T-helper 17 cell (primary cell): ENCODE results near the gene RAB40B. TPM values are rescaled to one million over a fixed set of nuclear protein-coding genes. Genes with fewer than 3 reads are reported as not detected.
A peak's percentile ranks its signal among the peaks of the same experiment; 100 is the strongest.

Experiments used
- ATAC-seq: fragments of 150-1000 bp; cut with Tn5 transposase; 2 replicates; pipeline ENCODE4 v1.10.0; 2021; ENCODE audit warnings: mild to moderate bottlenecking, moderate library complexity
- DNase-seq, 3 donors: peaks; one replicate each; pipeline versions ENCODE4 v3.0.0 to v3.0.0-alpha.2; 2020 to 2021
- H3K9me3 ChIP-seq: one replicate; pipeline ENCODE4 v1.7.0; 2013; ENCODE audit warnings: low read length, mild to moderate bottlenecking; ENCODE audit not compliant: control insufficient read depth, poor library complexity, severe bottlenecking
- H3K27ac Mint-ChIP-seq: one replicate; pipeline ENCODE4 v1.8.0; 2022; ENCODE audit warnings: mild to moderate bottlenecking, moderate library complexity, mixed read lengths
- H3K27me3 Mint-ChIP-seq: one replicate; pipeline ENCODE4 v1.8.0; 2022; ENCODE audit warnings: mixed read lengths
- H3K36me3 Mint-ChIP-seq: one replicate; pipeline ENCODE4 v1.8.0; 2022; ENCODE audit warnings: low read depth, mixed read lengths
- H3K4me1 Mint-ChIP-seq: one replicate; pipeline ENCODE4 v1.8.0; 2022; ENCODE audit warnings: mild to moderate bottlenecking, mixed read lengths
- H3K4me3 Mint-ChIP-seq: one replicate; pipeline ENCODE4 v1.8.0; 2022; ENCODE audit warnings: mild to moderate bottlenecking, moderate library complexity, mixed read lengths
- total RNA-seq, 4 donors: library from RNA in 2 of 4; stranded (reverse) in 2 of 4; gene quantifications; one replicate each; pipeline ENCODE4 v1.2.3 and lab custom pipeline; 2022 to 2026

RAB40B gene
- total RNA-seq, 2 donors from 2014 or later: 4.0 to 5.3 TPM

GRCh38 chr17:82677353-82677925 lies 21.1 kb downstream of the RAB40B start:
- H3K36me3 Mint-ChIP-seq: no peaks in the 10 kb centered on the region
- no peak overlapping the region for H3K27ac Mint-ChIP-seq
- ATAC-seq: no peak
- peaks cover 3% of the 10 kb centered on the region for H3K4me1 Mint-ChIP-seq
- no peak for DNase-seq
- no peaks in the 10 kb centered on the region for H3K27me3 Mint-ChIP-seq
- H3K4me3 Mint-ChIP-seq: peak overlapping the region; percentile 12
- no peaks in the 10 kb centered on the region for H3K9me3 ChIP-seq

GRCh38 chr17:82675476-82676245 lies 22.8 kb downstream of the RAB40B start:
- no peak overlapping the region for H3K27ac Mint-ChIP-seq
- DNase-seq (no peak), ATAC-seq (no peak)
- no peaks in the 10 kb centered on the region for H3K9me3 ChIP-seq
- no peaks in the 10 kb centered on the region for H3K27me3 Mint-ChIP-seq
- H3K4me3 Mint-ChIP-seq: no peak overlapping the region
- H3K4me1 Mint-ChIP-seq: peaks cover 12% of the 10 kb centered on the region
- no peaks in the 10 kb centered on the region for H3K36me3 Mint-ChIP-seq

- no peak for DNase-seq
- ATAC-seq: no peak
- no peaks in the 10 kb centered on the region for H3K9me3 ChIP-seq
- no peak overlapping the region for H3K4me3 Mint-ChIP-seq
- H3K27me3 Mint-ChIP-seq: no peaks in the 10 kb centered on the region
- peaks cover 12% of the 10 kb centered on the region for H3K4me1 Mint-ChIP-seq
- no peaks in the 10 kb centered on the region for H3K36me3 Mint-ChIP-seq
- H3K27ac Mint-ChIP-seq: no peak overlapping the region
Measured at GRCh38 chr17:82674656-82675475, 23.6 kb downstream of the RAB40B start.

- Mint-ChIP-seq H3K4me1 (peaks cover 18% of the 10 kb centered on the region), H3K27ac (no peak overlapping the region), H3K36me3 (no peaks in the 10 kb centered on the region), H3K27me3 (no peaks in the 10 kb centered on the region), H3K4me3 (no peak overlapping the region)
- DNase-seq: no peak
- no peaks in the 10 kb centered on the region for H3K9me3 ChIP-seq
- ATAC-seq: no peak
Measured at GRCh38 chr17:82670661-82671450, 27.6 kb downstream of the RAB40B start.

- Mint-ChIP-seq H3K4me1 (peaks cover 18% of the 10 kb centered on the region), H3K36me3 (no peaks in the 10 kb centered on the region), H3K27me3 (no peaks in the 10 kb centered on the region), H3K27ac (no peak overlapping the region), H3K4me3 (no peak overlapping the region)
- ATAC-seq (peak; percentile 81), DNase-seq (peak in 1 of 3 donors; percentile 22)
- H3K9me3 ChIP-seq: no peaks in the 10 kb centered on the region
Measured at GRCh38 chr17:82668631-82669099, 29.8 kb downstream of the RAB40B start.

- ATAC-seq: no peak
- Mint-ChIP-seq H3K27me3 (no peaks in the 10 kb centered on the region), H3K4me3 (no peak overlapping the region), H3K4me1 (peaks cover 15% of the 10 kb centered on the region), H3K27ac (no peak overlapping the region), H3K36me3 (no peaks in the 10 kb centered on the region)
- no peak for DNase-seq
- H3K9me3 ChIP-seq: no peaks in the 10 kb centered on the region
Measured at GRCh38 chr17:82668024-82668630, 30.4 kb downstream of the RAB40B start.

GRCh38 chr17:82667668-82668000 lies 30.9 kb downstream of the RAB40B start:
- no peak overlapping the region for H3K27ac Mint-ChIP-seq
- no peaks in the 10 kb centered on the region for H3K36me3 Mint-ChIP-seq
- H3K4me1 Mint-ChIP-seq: peaks cover 14% of the 10 kb centered on the region
- no peaks in the 10 kb centered on the region for H3K9me3 ChIP-seq
- H3K4me3 Mint-ChIP-seq: no peak overlapping the region
- ATAC-seq (no peak), DNase-seq (no peak)
- H3K27me3 Mint-ChIP-seq: no peaks in the 10 kb centered on the region

GRCh38 chr17:82666931-82667667 lies 31.4 kb downstream of the RAB40B start:
- H3K4me3 Mint-ChIP-seq: no peak overlapping the region
- H3K36me3 Mint-ChIP-seq: no peaks in the 10 kb centered on the region
- no peak overlapping the region for H3K27ac Mint-ChIP-seq
- H3K9me3 ChIP-seq: no peaks in the 10 kb centered on the region
- DNase-seq (no peak), ATAC-seq (no peak)
- H3K27me3 Mint-ChIP-seq: no peaks in the 10 kb centered on the region
- peaks cover 12% of the 10 kb centered on the region for H3K4me1 Mint-ChIP-seq

GRCh38 chr17:82665891-82666290 lies 32.6 kb downstream of the RAB40B start:
- ATAC-seq (no peak), DNase-seq (no peak)
- H3K9me3 ChIP-seq: no peaks in the 10 kb centered on the region
- no peaks in the 10 kb centered on the region for H3K36me3 Mint-ChIP-seq
- H3K4me1 Mint-ChIP-seq: peaks cover 6% of the 10 kb centered on the region
- H3K27ac Mint-ChIP-seq: no peak overlapping the region
- H3K27me3 Mint-ChIP-seq: no peaks in the 10 kb centered on the region
- no peak overlapping the region for H3K4me3 Mint-ChIP-seq

GRCh38 chr17:82665217-82665616 lies 33.3 kb downstream of the RAB40B start:
- H3K9me3 ChIP-seq: no peaks in the 10 kb centered on the region
- DNase-seq (no peak), ATAC-seq (no peak)
- Mint-ChIP-seq H3K36me3 (no peaks in the 10 kb centered on the region), H3K4me3 (no peak overlapping the region), H3K27me3 (no peaks in the 10 kb centered on the region), H3K4me1 (peaks cover 5% of the 10 kb centered on the region), H3K27ac (no peak overlapping the region)

- H3K4me1 Mint-ChIP-seq: peaks cover 5% of the 10 kb centered on the region
- H3K9me3 ChIP-seq: no peaks in the 10 kb centered on the region
- no peak for ATAC-seq
- H3K27me3 Mint-ChIP-seq: no peaks in the 10 kb centered on the region
- no peak for DNase-seq
- no peaks in the 10 kb centered on the region for H3K36me3 Mint-ChIP-seq
- no peak overlapping the region for H3K27ac Mint-ChIP-seq
- H3K4me3 Mint-ChIP-seq: no peak overlapping the region
Measured at GRCh38 chr17:82664701-82665182, 33.8 kb downstream of the RAB40B start.

GRCh38 chr17:82664276-82664575 lies 34.3 kb downstream of the RAB40B start:
- Mint-ChIP-seq H3K36me3 (no peaks in the 10 kb centered on the region), H3K27me3 (no peaks in the 10 kb centered on the region), H3K4me1 (peaks cover 5% of the 10 kb centered on the region), H3K4me3 (no peak overlapping the region), H3K27ac (no peak overlapping the region)
- ATAC-seq (no peak), DNase-seq (no peak)
- no peaks in the 10 kb centered on the region for H3K9me3 ChIP-seq
